ENCODE results near the gene KLHL1. TPM values are rescaled to one million over a fixed set of nuclear protein-coding genes. Genes with fewer than 3 reads are reported as not detected.

KLHL1 gene
- total RNA-seq, 3 donors from 2014 or later (not counting 1 experiment from before 2014, with no cell fraction given), result not detected

DNA sequence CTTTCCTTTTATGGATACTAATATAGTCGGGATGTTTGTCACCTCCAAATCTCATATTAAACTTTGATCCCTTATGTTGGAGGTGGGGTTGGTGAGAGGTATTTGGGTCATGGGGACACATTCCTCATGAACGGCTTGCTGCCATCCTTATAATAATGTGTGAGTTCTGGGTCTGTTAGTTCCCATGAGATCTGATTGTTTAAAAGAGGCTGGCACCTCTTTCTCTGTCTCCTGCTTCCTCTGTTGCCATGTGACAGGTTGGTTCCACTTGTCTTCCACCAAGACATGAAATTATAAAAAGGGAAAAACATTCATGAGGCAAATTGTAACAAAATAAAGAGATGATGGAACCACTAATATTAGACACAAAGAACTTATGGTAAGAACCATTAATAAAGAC, 108.4 kb downstream of the KLHL1 start:
- peaks cover 3 to 12% of the 10 kb centered on the region in 2 donors for H3K9me3 Mint-ChIP-seq
- intact Hi-C loops (cut with micrococcal nuclease), result no loop called here
- H3K27me3 ChIP-seq (ENCODE audit: control insufficient read depth, insufficient read depth, low read length), result no peaks in the 10 kb centered on the region
- no peaks in the 10 kb centered on the region for H3K4me1 ChIP-seq (ENCODE audit: control insufficient read depth, insufficient read depth, low read length)
- WGBS (ENCODE audit: insufficient coverage), result 43% methylated on average over 1 of the region's 2 CpGs
- no peak for DNase-seq
- no peak overlapping the region for H3K27ac Mint-ChIP-seq
- no peaks in the 10 kb centered on the region for H3K36me3 Mint-ChIP-seq
- no peak overlapping the region for H3K4me3 ChIP-seq (ENCODE audit: low read length)
- H3K9me3 ChIP-seq (ENCODE audit: control insufficient read depth, insufficient read depth, low read length), result peaks cover 3% of the 10 kb centered on the region
- H3K27me3 Mint-ChIP-seq (ENCODE audit: low read depth in 2 of 2), result no peaks in the 10 kb centered on the region
- H3K36me3 ChIP-seq (ENCODE audit: control insufficient read depth, insufficient read depth, low read length), result no peaks in the 10 kb centered on the region
- TF ChIP-seq, protein P1, sequence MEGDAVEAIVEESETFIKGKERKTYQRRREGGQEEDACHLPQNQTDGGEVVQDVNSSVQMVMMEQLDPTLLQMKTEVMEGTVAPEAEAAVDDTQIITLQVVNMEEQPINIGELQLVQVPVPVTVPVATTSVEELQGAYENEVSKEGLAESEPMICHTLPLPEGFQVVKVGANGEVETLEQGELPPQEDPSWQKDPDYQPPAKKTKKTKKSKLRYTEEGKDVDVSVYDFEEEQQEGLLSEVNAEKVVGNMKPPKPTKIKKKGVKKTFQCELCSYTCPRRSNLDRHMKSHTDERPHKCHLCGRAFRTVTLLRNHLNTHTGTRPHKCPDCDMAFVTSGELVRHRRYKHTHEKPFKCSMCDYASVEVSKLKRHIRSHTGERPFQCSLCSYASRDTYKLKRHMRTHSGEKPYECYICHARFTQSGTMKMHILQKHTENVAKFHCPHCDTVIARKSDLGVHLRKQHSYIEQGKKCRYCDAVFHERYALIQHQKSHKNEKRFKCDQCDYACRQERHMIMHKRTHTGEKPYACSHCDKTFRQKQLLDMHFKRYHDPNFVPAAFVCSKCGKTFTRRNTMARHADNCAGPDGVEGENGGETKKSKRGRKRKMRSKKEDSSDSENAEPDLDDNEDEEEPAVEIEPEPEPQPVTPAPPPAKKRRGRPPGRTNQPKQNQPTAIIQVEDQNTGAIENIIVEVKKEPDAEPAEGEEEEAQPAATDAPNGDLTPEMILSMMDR (IDR thresholded peaks at IDR 0.05), result no peak
- no peaks in the 10 kb centered on the region for H3K4me1 Mint-ChIP-seq
- ATAC-seq, result no peak
- no peak overlapping the region for H3K4me3 Mint-ChIP-seq
- no peak overlapping the region for H3K27ac ChIP-seq (ENCODE audit: low read length)

GRCh38 chr13:69997061-69997460, 111.2 kb downstream of the KLHL1 start:
- Mint-ChIP-seq H3K27me3 (ENCODE audit: low read depth in 2 of 2) (no peaks in the 10 kb centered on the region), H3K9me3 (peaks cover 5 to 17% of the 10 kb centered on the region in 2 donors), H3K36me3 (no peaks in the 10 kb centered on the region), H3K27ac (no peak overlapping the region), H3K4me1 (no peaks in the 10 kb centered on the region), H3K4me3 (no peak overlapping the region)
- DNase-seq, result no peak
- TF ChIP-seq, protein P1 (IDR thresholded peaks at IDR 0.05), result no peak
- Histone ChIP-seq H3K4me3 (ENCODE audit: low read length) (no peak overlapping the region), H3K4me1 (ENCODE audit: control insufficient read depth, insufficient read depth, low read length) (no peaks in the 10 kb centered on the region), H3K9me3 (ENCODE audit: control insufficient read depth, insufficient read depth, low read length) (peaks cover 3% of the 10 kb centered on the region), H3K27me3 (ENCODE audit: control insufficient read depth, insufficient read depth, low read length) (no peaks in the 10 kb centered on the region), H3K36me3 (ENCODE audit: control insufficient read depth, insufficient read depth, low read length) (no peaks in the 10 kb centered on the region), H3K27ac (ENCODE audit: low read length) (no peak overlapping the region)
- WGBS (ENCODE audit: insufficient coverage), result 91% methylated on average over 3 of the region's 4 CpGs
- intact Hi-C loops (cut with micrococcal nuclease), result no loop called here
- no peak for ATAC-seq

- Mint-ChIP-seq H3K27me3 (ENCODE audit: low read depth in 2 of 2) (no peaks in the 10 kb centered on the region), H3K4me3 (no peak overlapping the region), H3K27ac (no peak overlapping the region), H3K4me1 (no peaks in the 10 kb centered on the region), H3K36me3 (no peaks in the 10 kb centered on the region), H3K9me3 (peaks cover 12 to 21% of the 10 kb centered on the region in 2 donors)
- Histone ChIP-seq H3K27me3 (ENCODE audit: control insufficient read depth, insufficient read depth, low read length) (no peaks in the 10 kb centered on the region), H3K9me3 (ENCODE audit: control insufficient read depth, insufficient read depth, low read length) (no peaks in the 10 kb centered on the region), H3K27ac (ENCODE audit: low read length) (no peak overlapping the region), H3K4me3 (ENCODE audit: low read length) (no peak overlapping the region), H3K4me1 (ENCODE audit: control insufficient read depth, insufficient read depth, low read length) (no peaks in the 10 kb centered on the region), H3K36me3 (ENCODE audit: control insufficient read depth, insufficient read depth, low read length) (no peaks in the 10 kb centered on the region)
- DNase-seq (no peak), ATAC-seq (no peak)
- TF ChIP-seq, protein P1 (IDR thresholded peaks at IDR 0.05), result no peak
- intact Hi-C loops (cut with micrococcal nuclease), result no loop called here
Measured at GRCh38 chr13:69980799-69981198, 127.5 kb downstream of the KLHL1 start.

GRCh38 chr13:69975496-69975895, 132.8 kb downstream of the KLHL1 start:
- WGBS (ENCODE audit: insufficient coverage), result 82% methylated on average over 1 of the region's 2 CpGs
- no peak overlapping the region for H3K27ac ChIP-seq (ENCODE audit: low read length)
- Mint-ChIP-seq H3K36me3 (no peaks in the 10 kb centered on the region), H3K4me3 (no peak overlapping the region), H3K9me3 (peaks cover 7 to 11% of the 10 kb centered on the region in 2 donors), H3K4me1 (no peaks in the 10 kb centered on the region), H3K27ac (no peak overlapping the region), H3K27me3 (ENCODE audit: low read depth in 2 of 2) (no peaks in the 10 kb centered on the region)
- H3K36me3 ChIP-seq (ENCODE audit: control insufficient read depth, insufficient read depth, low read length), result no peaks in the 10 kb centered on the region
- H3K4me3 ChIP-seq (ENCODE audit: low read length), result no peak overlapping the region
- DNase-seq, result no peak
- TF ChIP-seq, protein P1 (IDR thresholded peaks at IDR 0.05), result no peak
- H3K27me3 ChIP-seq (ENCODE audit: control insufficient read depth, insufficient read depth, low read length), result no peaks in the 10 kb centered on the region
- H3K9me3 ChIP-seq (ENCODE audit: control insufficient read depth, insufficient read depth, low read length), result no peaks in the 10 kb centered on the region
- intact Hi-C loops (cut with micrococcal nuclease), result no loop called here
- no peaks in the 10 kb centered on the region for H3K4me1 ChIP-seq (ENCODE audit: control insufficient read depth, insufficient read depth, low read length)
- no peak for ATAC-seq

All from natural killer cell (primary cell).